Peyer's patch (tissue), 4 donors: ENCODE data around the gene PADI2. TPM values are rescaled to one million over a fixed set of nuclear protein-coding genes. Genes with fewer than 3 reads are reported as not detected.

Experiments
- DNase-seq, 3 donors: peaks; one replicate each; pipeline ENCODE4 v3.0.0-alpha.2; 2017 to 2019
- H3K27ac ChIP-seq, 4 donors: fragments of 200-600 bp; sonication (generic); one replicate each; pipeline ENCODE4 v1.5.1; 2016 to 2019
- H3K27me3 ChIP-seq, 2 donors: fragments of 200-600 bp; sonication (generic); one replicate each; pipeline ENCODE4 v1.5.1; 2019
- H3K36me3 ChIP-seq, 3 donors: fragments of 200-600 bp; sonication (generic); one replicate each; pipeline ENCODE4 v1.5.1; 2016 to 2019
- H3K4me1 ChIP-seq, 4 donors: fragments of 200-600 bp; sonication (generic); one replicate each; pipeline ENCODE4 v1.5.1; 2016 to 2019
- H3K4me3 ChIP-seq, 4 donors: fragments of 200-600 bp; sonication (generic); 1 replicate in 3 of 4; 2 replicates in 1 of 4; pipeline ENCODE4 v1.5.1; 2016 to 2019; ENCODE audit warnings: mild to moderate bottlenecking in 1 of 4
- H3K9me3 ChIP-seq, 4 donors: fragments of 200-600 bp; sonication (generic); one replicate each; pipeline ENCODE4 v1.5.1; 2016 to 2019; ENCODE audit warnings: mild to moderate bottlenecking in 1 of 4
- POLR2A ChIP-seq, 2 donors: fragments of 450-650 bp; IDR thresholded peaks; one replicate each; pipeline ENCODE4 v1.5.1; 2017; ENCODE audit warnings: antibody characterized with exemption in 2 of 2, mild to moderate bottlenecking in 2 of 2, moderate library complexity in 2 of 2
- total RNA-seq, 4 donors: library from RNA; depleted of rRNA; stranded (reverse); fragments of >200 nt; gene quantifications; one replicate each; pipeline ENCODE4 v1.1.0, GENCODE V29; 2016
- TF ChIP-seq, protein P1 (sequence below), 6 experiments: fragments of 450-650 bp in 4 of 6; fragments of 200-600 bp in 2 of 6; sonication (generic) in 1 of 6; IDR thresholded peaks; one replicate each; pipeline ENCODE4 v1.5.1; 2017 to 2019; ENCODE audit warnings: antibody characterized with exemption in 6 of 6, mild to moderate bottlenecking in 3 of 6, moderate library complexity in 1 of 6

PADI2 gene
- total RNA-seq, result 100 to 1,000 TPM in 1 of 4 donors, 10 to 100 TPM in 3; 29.7 to 191 (median 57.9) TPM

DNA sequence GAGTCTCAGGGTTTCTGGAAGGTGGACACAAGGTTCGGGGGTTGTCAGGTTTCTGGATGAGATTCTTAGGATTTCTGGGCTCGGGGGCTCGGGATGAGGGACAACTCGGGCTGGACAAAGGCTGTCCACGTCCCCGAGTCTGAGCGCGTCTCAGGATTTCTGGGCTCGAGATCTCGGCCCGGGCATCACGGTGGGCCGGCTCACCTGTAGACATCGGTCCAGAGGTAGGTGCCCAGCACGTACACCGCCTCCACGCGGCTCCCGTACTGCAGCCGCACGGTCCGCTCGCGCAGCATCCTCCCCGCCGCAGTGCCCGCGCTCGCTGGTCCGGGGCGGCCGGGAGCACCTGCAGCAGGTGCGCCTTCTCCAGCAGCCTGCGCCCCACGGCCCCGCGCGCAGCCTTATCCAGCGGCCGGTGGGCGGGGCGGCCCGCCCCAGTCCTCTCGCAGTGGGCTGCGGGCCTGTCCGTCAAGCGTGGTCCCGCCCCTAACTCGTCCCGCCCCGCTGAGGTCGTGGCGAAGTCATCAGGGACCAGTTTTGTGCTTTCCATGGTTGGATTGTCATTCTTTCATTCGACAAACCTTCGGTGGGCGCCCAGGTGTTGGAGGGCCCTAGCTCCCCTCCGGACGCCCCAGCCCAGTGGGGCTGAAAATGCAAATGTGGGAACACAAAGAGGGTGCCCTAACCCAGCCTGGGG is at the start of gene PADI2:
TSS of gene PADI2 (minus strand) at position 376 of the 697 bp plus-strand sequence. CDS start at position 296, 80 bp downstream.
- H3K36me3 ChIP-seq, result no peaks in the 10 kb centered on the region
- no peaks in the 10 kb centered on the region for H3K9me3 ChIP-seq
- H3K4me3 ChIP-seq, result peak within 1 kb of the TSS; percentile 28 to 62 (median 49)
- H3K27ac ChIP-seq, result peak within 1 kb of the TSS in 3 of 4 donors; percentile 4 to 66 (median 5)
- H3K27me3 ChIP-seq, result peaks cover 0 to 7% of the 10 kb centered on the region in 2 donors
- peaks cover 5 to 44% (median 12%) of the 10 kb centered on the region in 4 donors for H3K4me1 ChIP-seq
- DNase-seq, result peak; percentile 44 to 90 (median 89)
- TF ChIP-seq, protein P1, sequence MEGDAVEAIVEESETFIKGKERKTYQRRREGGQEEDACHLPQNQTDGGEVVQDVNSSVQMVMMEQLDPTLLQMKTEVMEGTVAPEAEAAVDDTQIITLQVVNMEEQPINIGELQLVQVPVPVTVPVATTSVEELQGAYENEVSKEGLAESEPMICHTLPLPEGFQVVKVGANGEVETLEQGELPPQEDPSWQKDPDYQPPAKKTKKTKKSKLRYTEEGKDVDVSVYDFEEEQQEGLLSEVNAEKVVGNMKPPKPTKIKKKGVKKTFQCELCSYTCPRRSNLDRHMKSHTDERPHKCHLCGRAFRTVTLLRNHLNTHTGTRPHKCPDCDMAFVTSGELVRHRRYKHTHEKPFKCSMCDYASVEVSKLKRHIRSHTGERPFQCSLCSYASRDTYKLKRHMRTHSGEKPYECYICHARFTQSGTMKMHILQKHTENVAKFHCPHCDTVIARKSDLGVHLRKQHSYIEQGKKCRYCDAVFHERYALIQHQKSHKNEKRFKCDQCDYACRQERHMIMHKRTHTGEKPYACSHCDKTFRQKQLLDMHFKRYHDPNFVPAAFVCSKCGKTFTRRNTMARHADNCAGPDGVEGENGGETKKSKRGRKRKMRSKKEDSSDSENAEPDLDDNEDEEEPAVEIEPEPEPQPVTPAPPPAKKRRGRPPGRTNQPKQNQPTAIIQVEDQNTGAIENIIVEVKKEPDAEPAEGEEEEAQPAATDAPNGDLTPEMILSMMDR (IDR thresholded peaks at IDR 0.05), result peak in 1 of 6 experiments; percentile 18
- TF ChIP-seq POLR2A (IDR thresholded peaks at IDR 0.05), result peak; percentile 97 to 99

DNA sequence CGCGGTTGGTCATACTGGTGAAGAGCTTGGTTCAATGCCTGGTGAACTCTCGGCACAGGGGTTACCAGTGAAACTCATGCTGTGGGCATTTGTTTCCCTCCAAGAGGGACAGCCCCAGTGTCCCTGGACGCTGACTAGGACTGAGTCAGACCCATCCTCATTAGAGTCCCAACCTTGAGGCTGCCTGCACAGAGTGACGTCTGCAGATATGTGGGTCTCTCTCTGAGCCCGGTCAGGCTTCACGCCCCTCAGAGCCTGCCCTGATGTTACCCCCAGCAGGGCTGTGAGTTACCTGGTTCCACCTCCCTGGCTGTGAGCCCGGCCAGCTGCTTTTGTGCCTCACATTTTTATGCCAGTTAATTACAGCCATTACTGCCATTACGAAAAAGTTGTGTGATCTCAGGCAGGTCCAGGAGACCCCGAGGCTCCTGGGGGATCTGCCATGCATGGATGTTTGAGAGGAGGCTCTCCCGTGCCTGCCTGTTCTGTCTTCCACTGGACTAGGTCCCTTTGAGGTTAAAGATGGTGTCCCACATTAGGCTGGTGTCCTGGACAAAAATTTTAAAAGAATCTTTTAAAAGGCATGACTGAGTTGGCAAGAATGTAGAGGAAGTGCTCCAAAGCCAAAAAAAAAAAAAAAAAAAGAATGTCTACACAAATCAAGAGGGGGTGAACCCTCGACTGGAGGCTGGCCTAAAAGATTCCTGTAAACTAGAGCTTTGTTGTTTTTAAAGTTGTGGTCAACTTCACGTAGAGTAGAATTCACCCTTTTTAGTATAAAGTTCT is 49.0 kb upstream of the PADI2 start:
- no peak overlapping the region for H3K4me3 ChIP-seq
- H3K27ac ChIP-seq, result no peak overlapping the region
- DNase-seq, result no peak
- H3K36me3 ChIP-seq, result no peaks in the 10 kb centered on the region
- no peaks in the 10 kb centered on the region for H3K4me1 ChIP-seq
- H3K27me3 ChIP-seq, result no peaks in the 10 kb centered on the region
- H3K9me3 ChIP-seq, result no peaks in the 10 kb centered on the region
- TF ChIP-seq, protein P1 (IDR thresholded peaks at IDR 0.05), result no peak
- no peak for TF ChIP-seq POLR2A (IDR thresholded peaks at IDR 0.05)

DNA sequence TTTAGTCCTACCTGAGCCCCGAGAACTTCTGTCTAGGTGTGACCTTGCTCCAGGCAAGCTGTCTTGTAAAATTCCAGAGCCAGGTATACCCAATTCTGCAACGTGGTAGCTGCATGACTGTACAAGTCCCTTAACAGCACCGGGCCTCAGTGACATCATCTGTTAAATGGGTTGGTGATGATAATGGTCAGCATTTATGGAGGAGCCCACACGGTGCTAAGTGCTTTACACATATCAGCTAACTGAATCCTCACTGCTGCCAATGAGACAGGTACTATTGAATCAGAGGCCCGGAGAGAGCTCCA is 48.5 kb upstream of the PADI2 start:
- H3K27ac ChIP-seq, result no peak overlapping the region
- no peaks in the 10 kb centered on the region for H3K9me3 ChIP-seq
- no peak for TF ChIP-seq POLR2A (IDR thresholded peaks at IDR 0.05)
- TF ChIP-seq, protein P1 (IDR thresholded peaks at IDR 0.05), result no peak
- H3K4me3 ChIP-seq, result no peak overlapping the region
- H3K4me1 ChIP-seq, result no peaks in the 10 kb centered on the region
- no peaks in the 10 kb centered on the region for H3K36me3 ChIP-seq
- H3K27me3 ChIP-seq, result no peaks in the 10 kb centered on the region
- DNase-seq, result no peak

DNA sequence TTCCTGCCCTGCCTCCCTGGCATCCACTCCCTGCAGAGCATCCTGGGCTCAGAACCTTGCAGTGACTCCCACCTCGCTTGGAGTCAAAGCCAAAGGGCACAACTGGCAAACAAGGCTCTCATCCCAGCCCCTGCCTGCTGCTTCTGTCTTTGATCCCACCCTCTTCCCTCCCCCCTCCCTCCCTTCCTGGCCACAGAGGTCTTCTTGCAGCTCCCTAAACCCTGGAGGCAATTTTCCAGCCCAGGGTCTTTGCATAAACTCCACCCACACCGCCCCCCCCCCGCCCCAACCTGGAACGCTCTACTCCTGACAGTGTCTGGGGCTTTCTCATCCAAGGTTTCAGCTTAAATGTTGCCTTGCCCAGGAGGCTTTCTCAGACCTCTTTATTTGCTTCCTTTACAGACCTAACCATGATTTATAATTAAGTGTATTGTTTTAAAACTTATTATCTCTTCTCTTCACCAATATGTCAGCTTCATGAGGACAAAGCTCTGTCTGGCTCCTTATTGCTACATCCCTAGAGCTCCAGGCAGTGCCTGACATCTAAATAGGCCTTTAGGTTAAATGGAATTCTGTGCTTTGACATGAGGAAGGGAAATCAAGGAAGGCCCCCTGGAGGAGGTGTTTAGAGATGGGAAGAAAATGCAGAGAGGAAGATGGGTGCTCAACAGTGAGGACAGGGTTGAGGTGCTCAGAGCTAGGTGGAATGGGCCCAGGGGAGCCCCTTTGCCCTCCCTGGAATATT is 48.0 kb upstream of the PADI2 start:
- TF ChIP-seq, protein P1 (IDR thresholded peaks at IDR 0.05), result no peak
- TF ChIP-seq POLR2A (IDR thresholded peaks at IDR 0.05), result no peak
- Histone ChIP-seq H3K4me3 (no peak overlapping the region), H3K9me3 (no peaks in the 10 kb centered on the region), H3K4me1 (no peaks in the 10 kb centered on the region), H3K27me3 (no peaks in the 10 kb centered on the region), H3K36me3 (no peaks in the 10 kb centered on the region), H3K27ac (no peak overlapping the region)
- no peak for DNase-seq

DNA sequence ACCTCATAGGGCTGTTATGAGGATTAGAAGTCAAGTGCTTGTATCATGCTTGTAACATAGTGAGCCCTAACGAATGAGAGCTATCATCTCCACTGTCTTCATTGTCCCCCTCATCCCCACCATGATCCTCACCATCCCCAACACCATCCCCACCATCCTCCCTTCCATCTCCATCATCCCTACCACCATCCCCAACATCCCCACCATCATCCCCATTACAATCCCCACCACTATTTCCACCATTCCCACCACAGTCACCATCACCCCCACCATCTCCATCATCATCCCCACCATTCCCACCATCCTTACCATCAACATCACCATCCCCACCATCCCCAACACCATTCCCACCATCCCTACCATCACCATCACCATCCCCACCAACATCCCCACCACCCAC is 46.6 kb upstream of the PADI2 start:
- TF ChIP-seq, protein P1 (IDR thresholded peaks at IDR 0.05), result no peak
- no peak for TF ChIP-seq POLR2A (IDR thresholded peaks at IDR 0.05)
- H3K27me3 ChIP-seq, result no peaks in the 10 kb centered on the region
- H3K36me3 ChIP-seq, result no peaks in the 10 kb centered on the region
- DNase-seq, result no peak
- no peaks in the 10 kb centered on the region for H3K9me3 ChIP-seq
- no peak overlapping the region for H3K27ac ChIP-seq
- H3K4me3 ChIP-seq, result no peak overlapping the region
- no peaks in the 10 kb centered on the region for H3K4me1 ChIP-seq
